Right atrium auricular region (tissue), 2 donors: ENCODE measurements around the gene KIF16B. TPM values are rescaled to one million over a fixed set of nuclear protein-coding genes. Genes with fewer than 3 reads are reported as not detected.

Source experiments
- DNase-seq: peaks from one replicate; pipeline ENCODE4 v3.0.0-alpha.2; 2019; ENCODE audit warnings: low spot score
- H3K27ac ChIP-seq, 2 donors: fragments of 200-600 bp; sonication (generic); 1 replicate in 1 of 2; 2 replicates in 1 of 2; pipeline ENCODE4 v1.5.1; 2016 to 2019
- H3K27me3 ChIP-seq, 2 donors: fragments of 200-600 bp; sonication (generic); one replicate each; pipeline versions ENCODE4 v1.5.1 to v1.6.0; 2017 to 2019
- H3K36me3 ChIP-seq: fragments of 200-600 bp; sonication (generic); one replicate; pipeline ENCODE4 v1.5.1; 2016
- H3K4me1 ChIP-seq, 2 donors: fragments of 200-600 bp; sonication (generic); one replicate each; pipeline versions ENCODE4 v1.5.1 to v1.6.0; 2017 to 2019
- H3K4me3 ChIP-seq, 2 donors: fragments of 200-600 bp; sonication (generic); 1 replicate in 1 of 2; 2 replicates in 1 of 2; pipeline ENCODE4 v1.5.1; 2017 to 2019; ENCODE audit warnings: mild to moderate bottlenecking in 1 of 2, moderate library complexity in 1 of 2
- H3K9me3 ChIP-seq, 2 donors: fragments of 200-600 bp; sonication (generic); one replicate each; pipeline ENCODE4 v1.5.1; 2019
- total RNA-seq, 2 donors: library from RNA; depleted of rRNA; stranded (reverse); fragments of >200 nt; gene quantifications; one replicate each; pipeline ENCODE4 v1.1.0, GENCODE V29; 2016
- TF ChIP-seq, protein P1 (sequence below), 2 donors: fragments of 200-600 bp; sonication (generic); IDR thresholded peaks; one replicate each; pipeline ENCODE4 v1.5.1; 2019; ENCODE audit warnings: antibody characterized with exemption in 2 of 2

The KIF16B gene
- total RNA-seq, 2 donors from 2014 or later, result 11.2 to 23.0 TPM

DNA sequence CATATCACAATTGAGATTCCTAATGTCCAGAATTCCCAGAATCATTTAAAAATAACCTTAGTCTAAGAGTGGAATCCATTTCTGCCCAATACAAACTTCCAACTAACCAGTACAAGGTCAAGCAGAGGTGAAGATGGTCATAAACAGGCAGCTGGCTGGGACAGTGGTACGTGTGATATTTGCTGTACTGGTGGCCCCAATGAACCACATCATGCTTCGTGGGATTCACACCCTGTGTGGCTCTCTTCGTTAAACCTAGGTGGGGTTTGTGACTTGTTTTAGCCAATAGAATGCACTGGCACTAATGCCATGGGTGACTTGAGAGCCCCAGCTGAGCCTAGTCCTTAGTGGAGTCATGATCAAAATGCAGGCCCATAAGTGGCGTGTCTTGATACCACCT, 286.6 kb downstream of the KIF16B start:
- no peaks in the 10 kb centered on the region for H3K36me3 ChIP-seq
- no peak overlapping the region for H3K4me3 ChIP-seq
- H3K27ac ChIP-seq, result no peak overlapping the region
- DNase-seq, result no peak
- no peaks in the 10 kb centered on the region for H3K4me1 ChIP-seq
- TF ChIP-seq, protein P1, sequence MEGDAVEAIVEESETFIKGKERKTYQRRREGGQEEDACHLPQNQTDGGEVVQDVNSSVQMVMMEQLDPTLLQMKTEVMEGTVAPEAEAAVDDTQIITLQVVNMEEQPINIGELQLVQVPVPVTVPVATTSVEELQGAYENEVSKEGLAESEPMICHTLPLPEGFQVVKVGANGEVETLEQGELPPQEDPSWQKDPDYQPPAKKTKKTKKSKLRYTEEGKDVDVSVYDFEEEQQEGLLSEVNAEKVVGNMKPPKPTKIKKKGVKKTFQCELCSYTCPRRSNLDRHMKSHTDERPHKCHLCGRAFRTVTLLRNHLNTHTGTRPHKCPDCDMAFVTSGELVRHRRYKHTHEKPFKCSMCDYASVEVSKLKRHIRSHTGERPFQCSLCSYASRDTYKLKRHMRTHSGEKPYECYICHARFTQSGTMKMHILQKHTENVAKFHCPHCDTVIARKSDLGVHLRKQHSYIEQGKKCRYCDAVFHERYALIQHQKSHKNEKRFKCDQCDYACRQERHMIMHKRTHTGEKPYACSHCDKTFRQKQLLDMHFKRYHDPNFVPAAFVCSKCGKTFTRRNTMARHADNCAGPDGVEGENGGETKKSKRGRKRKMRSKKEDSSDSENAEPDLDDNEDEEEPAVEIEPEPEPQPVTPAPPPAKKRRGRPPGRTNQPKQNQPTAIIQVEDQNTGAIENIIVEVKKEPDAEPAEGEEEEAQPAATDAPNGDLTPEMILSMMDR (IDR thresholded peaks at IDR 0.05), result no peak
- H3K27me3 ChIP-seq, result no peaks in the 10 kb centered on the region
- H3K9me3 ChIP-seq, result no peaks in the 10 kb centered on the region

GRCh38 chr20:16284385-16285100, 288.7 kb downstream of the KIF16B start:
- Histone ChIP-seq H3K36me3 (no peaks in the 10 kb centered on the region), H3K27me3 (no peaks in the 10 kb centered on the region), H3K27ac (no peak overlapping the region), H3K9me3 (no peaks in the 10 kb centered on the region), H3K4me3 (no peak overlapping the region), H3K4me1 (no peaks in the 10 kb centered on the region)
- no peak for DNase-seq
- TF ChIP-seq, protein P1 (IDR thresholded peaks at IDR 0.05), result no peak

- H3K27ac ChIP-seq, result no peak overlapping the region
- H3K27me3 ChIP-seq, result no peaks in the 10 kb centered on the region
- H3K4me1 ChIP-seq, result no peaks in the 10 kb centered on the region
- H3K36me3 ChIP-seq, result no peaks in the 10 kb centered on the region
- H3K4me3 ChIP-seq, result no peak overlapping the region
- no peaks in the 10 kb centered on the region for H3K9me3 ChIP-seq
- DNase-seq, result no peak
- TF ChIP-seq, protein P1 (IDR thresholded peaks at IDR 0.05), result no peak
These were observed 289.3 kb downstream of the KIF16B start for GRCh38 chr20:16283978-16284377.

DNA sequence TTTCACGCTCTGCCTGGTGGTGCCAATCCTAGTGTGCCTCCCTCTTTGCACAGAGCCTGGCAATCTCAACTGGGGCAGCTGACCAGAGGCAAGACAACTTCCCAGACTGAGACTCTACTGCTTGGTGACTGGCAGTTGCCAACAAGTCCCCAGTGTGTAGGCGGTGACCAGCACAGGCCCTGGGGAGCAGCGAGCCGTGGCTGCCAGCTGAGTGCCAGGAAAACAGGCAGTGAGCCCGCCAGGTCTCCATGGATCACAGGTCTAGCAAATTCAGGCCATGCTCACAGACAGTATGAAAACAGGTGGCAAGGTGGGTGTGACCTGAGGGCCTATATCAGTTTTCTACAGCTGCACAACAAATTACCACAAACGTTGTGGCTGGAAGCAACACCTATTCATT, 289.9 kb downstream of the KIF16B start:
- Histone ChIP-seq H3K9me3 (no peaks in the 10 kb centered on the region), H3K36me3 (no peaks in the 10 kb centered on the region), H3K4me3 (no peak overlapping the region), H3K4me1 (no peaks in the 10 kb centered on the region), H3K27ac (no peak overlapping the region), H3K27me3 (no peaks in the 10 kb centered on the region)
- TF ChIP-seq, protein P1 (IDR thresholded peaks at IDR 0.05), result no peak
- no peak for DNase-seq

GRCh38 chr20:16280219-16280618, 293.0 kb downstream of the KIF16B start:
- Histone ChIP-seq H3K4me3 (no peak overlapping the region), H3K9me3 (no peaks in the 10 kb centered on the region), H3K27me3 (no peaks in the 10 kb centered on the region), H3K36me3 (no peaks in the 10 kb centered on the region), H3K27ac (no peak overlapping the region), H3K4me1 (no peaks in the 10 kb centered on the region)
- no peak for DNase-seq
- TF ChIP-seq, protein P1 (IDR thresholded peaks at IDR 0.05), result no peak

- H3K4me3 ChIP-seq, result no peak overlapping the region
- H3K27me3 ChIP-seq, result no peaks in the 10 kb centered on the region
- no peaks in the 10 kb centered on the region for H3K9me3 ChIP-seq
- H3K27ac ChIP-seq, result no peak overlapping the region
- DNase-seq, result no peak
- H3K4me1 ChIP-seq, result no peaks in the 10 kb centered on the region
- H3K36me3 ChIP-seq, result no peaks in the 10 kb centered on the region
- TF ChIP-seq, protein P1 (IDR thresholded peaks at IDR 0.05), result no peak
These were observed 293.9 kb downstream of the KIF16B start for GRCh38 chr20:16279320-16279719.
